GM12891 (cell line): ENCODE results near the gene RUNX2.

ENCODE experiments used
- DNase-seq: peaks from one replicate; pipeline ENCODE4 v3.0.0; 2011; ENCODE audit warnings: low spot score; ENCODE audit not compliant: insufficient read length
- FAIRE-seq: peaks from 2 replicates; lab custom pipeline; 2011; peaks lifted over from hg19 to GRCh38; lab: Jason Lieb, UNC
- PAX5 ChIP-seq: IDR thresholded peaks from 2 replicates; pipeline ENCODE4 v1.6.1; 2011; ENCODE audit warnings: low read length, moderate library complexity, mild to moderate bottlenecking; ENCODE audit not compliant: insufficient read depth, severe bottlenecking
- POLR2A ChIP-seq: IDR thresholded peaks from 2 replicates; pipeline ENCODE4 v1.6.1; 2011; ENCODE audit warnings: low read depth, low read length, control low read depth
- POLR2AphosphoS5 ChIP-seq: IDR thresholded peaks from 2 replicates; pipeline ENCODE4 v1.6.1; 2011; ENCODE audit warnings: low read depth, low read length, control low read depth
- POU2F2 ChIP-seq: IDR thresholded peaks from 2 replicates; pipeline ENCODE4 v1.6.1; 2011; ENCODE audit warnings: low read depth, mild to moderate bottlenecking, control low read depth, low read length, moderate library complexity
- SPI1 ChIP-seq: IDR thresholded peaks from 2 replicates; pipeline ENCODE4 v1.6.1; 2011; ENCODE audit warnings: low read depth, low read length, control low read depth
- TAF1 ChIP-seq: IDR thresholded peaks from 2 replicates; pipeline ENCODE4 v1.6.1; 2011; ENCODE audit warnings: low read depth, low read length, control low read depth

The RUNX2 gene

GRCh38 chr6:45605971-45606370, 277.8 kb downstream of the RUNX2 start:
- no peak for DNase-seq
- FAIRE-seq: no peak
- no peak for TF ChIP-seq TAF1
- no peak for TF ChIP-seq POU2F2
- no peak for TF ChIP-seq SPI1
- TF ChIP-seq POLR2AphosphoS5: no peak
- no peak for TF ChIP-seq PAX5
- no peak for TF ChIP-seq POLR2A

GRCh38 chr6:45606831-45607400, 278.8 kb downstream of the RUNX2 start:
- TF ChIP-seq POLR2A (no peak), SPI1 (no peak), TAF1 (no peak), POU2F2 (no peak), POLR2AphosphoS5 (no peak), PAX5 (no peak)

DNA sequence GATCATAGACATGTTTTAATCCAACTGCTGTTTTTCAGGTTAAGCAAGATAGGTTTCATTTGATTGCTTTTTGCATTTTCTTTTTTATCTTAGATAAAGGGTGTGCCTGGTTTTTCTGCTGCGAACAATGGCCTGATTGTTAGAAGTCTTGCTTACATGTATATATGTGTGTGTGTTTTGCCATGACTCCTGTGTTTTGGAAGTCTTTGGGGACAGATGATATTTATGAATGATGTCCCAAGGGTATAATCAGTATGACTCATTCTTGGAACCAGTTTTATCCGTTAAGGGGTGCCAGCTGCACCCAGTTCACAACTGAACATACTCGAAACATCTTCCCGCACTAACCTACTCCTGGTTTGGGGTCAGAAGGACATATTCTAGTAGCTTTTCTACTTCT, 279.7 kb downstream of the RUNX2 start:
- no peak for TF ChIP-seq PAX5
- no peak for TF ChIP-seq SPI1
- TF ChIP-seq POU2F2: no peak
- no peak for TF ChIP-seq POLR2AphosphoS5
- no peak for TF ChIP-seq POLR2A
- TF ChIP-seq TAF1: no peak
- no peak for DNase-seq
- no peak for FAIRE-seq

More at GRCh38 chr6:45606831-45607400, 278.8 kb downstream of the RUNX2 start:
- DNase-seq (no peak), FAIRE-seq (no peak)

DNA sequence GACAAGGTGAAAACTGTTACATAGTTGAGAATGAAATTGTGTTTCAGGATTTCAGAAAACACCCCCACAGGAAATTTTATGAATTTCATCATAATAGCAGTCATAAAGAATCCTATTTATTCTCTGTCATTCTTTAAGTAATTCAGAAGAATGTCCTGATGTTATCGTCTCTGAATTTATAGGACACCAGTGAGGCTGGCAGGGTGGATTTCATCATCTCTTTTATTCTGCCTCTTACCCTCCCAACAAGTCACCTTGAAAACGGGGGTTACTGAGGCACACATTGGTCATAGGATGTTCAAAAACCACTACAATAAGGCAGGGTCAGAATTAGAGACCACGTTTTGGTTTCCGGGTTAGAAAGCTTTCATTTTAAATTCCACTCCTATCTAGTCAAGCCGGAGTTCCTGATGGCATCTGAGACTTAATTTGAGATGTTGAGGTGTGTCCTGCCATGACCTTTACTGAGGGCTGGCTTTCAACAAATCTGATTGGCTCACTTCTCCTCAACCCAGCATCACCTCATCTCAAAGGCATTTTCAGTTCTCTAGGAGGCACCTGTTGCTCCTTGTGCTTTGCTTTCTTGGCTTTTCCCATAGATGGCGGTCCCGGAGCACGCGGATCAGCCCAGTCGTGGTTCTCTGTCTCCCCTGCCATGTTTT, 280.3 kb downstream of the RUNX2 start:
- FAIRE-seq (no peak), DNase-seq (no peak)
- TF ChIP-seq POLR2AphosphoS5: no peak
- no peak for TF ChIP-seq PAX5
- TF ChIP-seq TAF1: no peak
- TF ChIP-seq POU2F2: no peak

- no peak for FAIRE-seq
- DNase-seq: no peak
These were observed 281.1 kb downstream of the RUNX2 start for GRCh38 chr6:45609141-45609638.

GRCh38 chr6:45610374-45610773, 282.2 kb downstream of the RUNX2 start:
- TF ChIP-seq POLR2AphosphoS5: no peak
- TF ChIP-seq TAF1: no peak
- TF ChIP-seq POLR2A: no peak
- TF ChIP-seq SPI1: no peak
- TF ChIP-seq PAX5: no peak
- TF ChIP-seq POU2F2: no peak
- DNase-seq: no peak
- no peak for FAIRE-seq

More at GRCh38 chr6:45609141-45609638, 281.1 kb downstream of the RUNX2 start:
- TF ChIP-seq POLR2A (no peak), PAX5 (no peak), SPI1 (no peak), TAF1 (no peak), POU2F2 (no peak), POLR2AphosphoS5 (no peak)

- FAIRE-seq (no peak), DNase-seq (no peak)
- no peak for TF ChIP-seq SPI1
These were observed 282.7 kb downstream of the RUNX2 start for GRCh38 chr6:45610832-45611231.

DNA sequence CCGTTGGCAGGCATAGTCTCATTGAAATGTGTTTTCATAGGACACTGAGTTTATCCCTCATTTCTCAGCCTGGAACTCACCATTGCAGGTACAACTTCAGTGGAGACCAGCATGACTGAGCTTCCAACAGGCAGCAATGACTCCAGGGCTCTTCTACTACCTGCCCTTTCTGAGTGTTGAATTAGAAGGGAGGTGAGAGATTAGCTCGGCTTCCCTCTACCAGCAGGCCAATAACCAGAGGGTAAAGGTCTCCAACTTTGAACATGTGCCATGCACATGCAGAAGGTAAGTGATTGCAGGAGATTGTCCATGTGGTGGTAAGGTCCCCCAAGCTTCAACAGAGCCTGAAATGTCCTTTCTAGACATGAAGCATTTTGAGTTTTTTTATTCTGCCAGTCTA, 283.4 kb downstream of the RUNX2 start:
- TF ChIP-seq PAX5 (no peak), TAF1 (no peak), POLR2A (no peak), SPI1 (no peak), POU2F2 (no peak), POLR2AphosphoS5 (no peak)
- FAIRE-seq (no peak), DNase-seq (no peak)

DNA sequence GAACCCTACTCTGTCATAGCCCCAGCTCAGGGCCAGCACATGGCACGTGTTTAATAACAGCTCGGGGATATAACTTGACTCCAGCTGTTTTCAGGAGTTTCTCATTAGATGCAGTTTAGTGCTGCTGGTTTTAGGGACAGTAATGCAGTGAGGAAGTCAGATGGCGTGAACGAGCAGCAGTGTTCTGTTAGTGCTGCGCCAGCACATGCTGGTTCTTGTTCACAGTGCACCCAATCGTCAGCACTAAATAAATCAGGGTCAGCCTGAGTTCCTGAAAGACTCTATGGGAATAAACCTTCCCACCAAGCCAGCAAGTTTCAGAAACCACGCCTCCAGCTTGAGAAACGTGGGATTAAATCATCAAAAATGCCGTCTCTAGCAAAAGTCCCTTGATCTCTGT, 285.5 kb downstream of the RUNX2 start:
- no peak for DNase-seq

More for the DNA sequence above, 285.5 kb downstream of the RUNX2 start:
- FAIRE-seq: no peak
- TF ChIP-seq POLR2A (no peak), PAX5 (no peak), POU2F2 (no peak), TAF1 (no peak), POLR2AphosphoS5 (no peak), SPI1 (no peak)
